ENCODE data around the gene DGLUCY. TPM values are rescaled to one million over a fixed set of nuclear protein-coding genes. Genes with fewer than 3 reads are reported as not detected.
"Not testable (repeated sequence)": the region's sequence is repeated elsewhere in the genome, so short reads cannot be mapped to it uniquely, and the experiment has no call there.

DGLUCY gene
- total RNA-seq, 1 donor from 2014 or later: 59.2 TPM

- no peak for DNase-seq (ENCODE audit: low spot score in 2 of 2)
- no peaks in the 10 kb centered on the region for H3K9me3 ChIP-seq
- no peak overlapping the region for H3K27ac ChIP-seq
- no peaks in the 10 kb centered on the region for H3K4me1 ChIP-seq
- intact Hi-C loops (cut with DNase I): no loop called here
- no peaks in the 10 kb centered on the region for H3K27me3 ChIP-seq
- no peak overlapping the region for H3K4me3 ChIP-seq
- no peak for TF ChIP-seq CTCF (IDR thresholded peaks at IDR 0.05)
- H3K36me3 ChIP-seq: peaks cover 35 to 61% of the 10 kb centered on the region in 2 donors
Observed at GRCh38 chr14:91187271-91187670, 73.4 kb downstream of the DGLUCY start.

GRCh38 chr14:91190853-91191252 lies 77.0 kb downstream of the DGLUCY start:
- no peak for TF ChIP-seq CTCF (IDR thresholded peaks at IDR 0.05)
- H3K27ac ChIP-seq: no peak overlapping the region
- H3K4me1 ChIP-seq: no peaks in the 10 kb centered on the region
- no peak overlapping the region for H3K4me3 ChIP-seq
- no peak for DNase-seq (ENCODE audit: low spot score in 2 of 2)
- H3K36me3 ChIP-seq: peaks cover 29 to 46% of the 10 kb centered on the region in 2 donors
- no peaks in the 10 kb centered on the region for H3K9me3 ChIP-seq
- intact Hi-C loops (cut with DNase I): no loop called here
- no peaks in the 10 kb centered on the region for H3K27me3 ChIP-seq

- TF ChIP-seq CTCF (IDR thresholded peaks at IDR 0.05): no peak
- H3K27ac ChIP-seq: no peak overlapping the region
- no peak overlapping the region for H3K4me3 ChIP-seq
- H3K9me3 ChIP-seq: no peaks in the 10 kb centered on the region
- no peak for DNase-seq (ENCODE audit: low spot score in 2 of 2)
- peaks cover 22 to 36% of the 10 kb centered on the region in 2 donors for H3K36me3 ChIP-seq
- no peaks in the 10 kb centered on the region for H3K4me1 ChIP-seq
- H3K27me3 ChIP-seq: no peaks in the 10 kb centered on the region
- intact Hi-C loops (cut with DNase I): no loop called here
Observed at GRCh38 chr14:91193069-91193468, 79.2 kb downstream of the DGLUCY start.

- H3K36me3 ChIP-seq: peaks cover 17 to 30% of the 10 kb centered on the region in 2 donors
- no peaks in the 10 kb centered on the region for H3K27me3 ChIP-seq
- no peak overlapping the region for H3K4me3 ChIP-seq
- no peaks in the 10 kb centered on the region for H3K4me1 ChIP-seq
- H3K9me3 ChIP-seq: no peaks in the 10 kb centered on the region
- no peak for TF ChIP-seq CTCF (IDR thresholded peaks at IDR 0.05)
- intact Hi-C loops (cut with DNase I): no loop called here
- H3K27ac ChIP-seq: no peak overlapping the region
- DNase-seq (ENCODE audit: low spot score in 2 of 2): no peak
Observed at GRCh38 chr14:91195881-91196280, 82.0 kb downstream of the DGLUCY start.

GRCh38 chr14:91197631-91198030 lies 83.8 kb downstream of the DGLUCY start:
- peaks cover 23 to 43% of the 10 kb centered on the region in 2 donors for H3K36me3 ChIP-seq
- intact Hi-C loops (cut with DNase I): no loop called here

GRCh38 chr14:91200802-91201201 lies 86.9 kb downstream of the DGLUCY start:
- H3K4me3 ChIP-seq; H3K4me1 ChIP-seq; DNase-seq (ENCODE audit: low spot score in 2 of 2); H3K27me3 ChIP-seq; H3K9me3 ChIP-seq; intact Hi-C loops (cut with DNase I); H3K27ac ChIP-seq: not testable (repeated sequence)
- H3K36me3 ChIP-seq: peaks cover 34 to 71% of the 10 kb centered on the region in 2 donors

More at GRCh38 chr14:91197631-91198030, 83.8 kb downstream of the DGLUCY start:
- no peaks in the 10 kb centered on the region for H3K9me3 ChIP-seq
- H3K27ac ChIP-seq: no peak overlapping the region
- no peaks in the 10 kb centered on the region for H3K27me3 ChIP-seq
- no peak for DNase-seq (ENCODE audit: low spot score in 2 of 2)
- no peak overlapping the region for H3K4me3 ChIP-seq
- no peak for TF ChIP-seq CTCF (IDR thresholded peaks at IDR 0.05)
- no peaks in the 10 kb centered on the region for H3K4me1 ChIP-seq

All from ascending aorta (tissue), 2 donors.